Memory B cell (primary cell): ENCODE data around the gene ARHGAP42.

Experiments
- ATAC-seq: fragments of 150-1000 bp; cut with Tn5 transposase; 2 replicates; pipeline ENCODE4 v1.10.0; 2021; ENCODE audit warnings: low read depth, mild to moderate bottlenecking, moderate library complexity
- DNase-seq, 2 donors: peaks; one replicate each; pipeline ENCODE4 v3.0.0; 2022; ENCODE audit warnings: low spot score in 2 of 2
- H3K27ac Mint-ChIP-seq: one replicate; pipeline ENCODE4 v1.8.0; 2022; ENCODE audit warnings: mild to moderate bottlenecking, moderate library complexity, mixed read lengths
- H3K27me3 Mint-ChIP-seq: one replicate; pipeline ENCODE4 v1.8.0; 2022; ENCODE audit warnings: mixed read lengths
- H3K36me3 Mint-ChIP-seq: one replicate; pipeline ENCODE4 v1.8.0; 2022; ENCODE audit warnings: mild to moderate bottlenecking, mixed read lengths
- H3K4me1 Mint-ChIP-seq: one replicate; pipeline ENCODE4 v1.8.0; 2022; ENCODE audit warnings: mixed read lengths
- H3K4me3 Mint-ChIP-seq: one replicate; pipeline ENCODE4 v1.8.0; 2022; ENCODE audit warnings: mild to moderate bottlenecking, moderate library complexity, mixed read lengths
- H3K9me3 Mint-ChIP-seq: one replicate; pipeline ENCODE4 v1.8.0; 2022; ENCODE audit warnings: mixed read lengths

ARHGAP42 gene

DNA sequence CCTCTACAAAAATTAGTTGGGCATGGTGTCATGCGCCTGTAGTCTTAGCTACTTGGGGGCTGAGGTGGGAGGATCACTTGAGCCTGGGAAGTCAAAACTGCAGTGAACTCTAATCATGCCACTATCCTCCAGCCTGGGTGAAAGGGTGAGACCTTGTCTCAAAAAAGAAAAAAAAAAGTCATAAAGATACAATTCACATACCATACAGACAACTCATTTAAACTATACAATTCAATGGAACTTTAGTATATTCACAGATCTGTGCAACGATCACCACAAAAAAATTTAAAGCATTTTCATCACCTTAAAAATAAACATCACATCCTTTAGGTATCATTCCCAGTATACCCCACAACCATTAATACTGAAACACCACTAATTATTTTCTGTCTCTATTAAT is 241.3 kb downstream of the ARHGAP42 start:
- Mint-ChIP-seq H3K27ac (no peak overlapping the region), H3K4me1 (peaks cover 10% of the 10 kb centered on the region), H3K36me3 (peaks cover 2% of the 10 kb centered on the region), H3K9me3 (no peaks in the 10 kb centered on the region), H3K27me3 (no peaks in the 10 kb centered on the region), H3K4me3 (no peak overlapping the region)
- no peak for DNase-seq
- ATAC-seq = no peak

GRCh38 chr11:100929377-100929776 is 242.3 kb downstream of the ARHGAP42 start:
- no peak for ATAC-seq
- DNase-seq = no peak
- Mint-ChIP-seq H3K27ac (no peak overlapping the region), H3K9me3 (no peaks in the 10 kb centered on the region), H3K4me1 (peaks cover 10% of the 10 kb centered on the region), H3K27me3 (no peaks in the 10 kb centered on the region), H3K36me3 (peaks cover 2% of the 10 kb centered on the region), H3K4me3 (no peak overlapping the region)

GRCh38 chr11:100930185-100930778 is 243.2 kb downstream of the ARHGAP42 start:
- no peaks in the 10 kb centered on the region for H3K9me3 Mint-ChIP-seq
- peak in 1 of 2 donors; percentile 7 for DNase-seq
- H3K36me3 Mint-ChIP-seq = peaks cover 2% of the 10 kb centered on the region
- H3K27ac Mint-ChIP-seq = no peak overlapping the region
- peaks cover 10% of the 10 kb centered on the region for H3K4me1 Mint-ChIP-seq
- H3K4me3 Mint-ChIP-seq = no peak overlapping the region
- no peak for ATAC-seq
- no peaks in the 10 kb centered on the region for H3K27me3 Mint-ChIP-seq

GRCh38 chr11:100932474-100933100 is 245.5 kb downstream of the ARHGAP42 start:
- H3K27ac Mint-ChIP-seq = no peak overlapping the region
- no peak overlapping the region for H3K4me3 Mint-ChIP-seq
- peak in 1 of 2 donors; percentile 18 for DNase-seq
- no peaks in the 10 kb centered on the region for H3K9me3 Mint-ChIP-seq
- ATAC-seq = peak; percentile 78
- H3K4me1 Mint-ChIP-seq = peaks cover 4% of the 10 kb centered on the region
- peaks cover 2% of the 10 kb centered on the region for H3K36me3 Mint-ChIP-seq
- H3K27me3 Mint-ChIP-seq = no peaks in the 10 kb centered on the region

DNA sequence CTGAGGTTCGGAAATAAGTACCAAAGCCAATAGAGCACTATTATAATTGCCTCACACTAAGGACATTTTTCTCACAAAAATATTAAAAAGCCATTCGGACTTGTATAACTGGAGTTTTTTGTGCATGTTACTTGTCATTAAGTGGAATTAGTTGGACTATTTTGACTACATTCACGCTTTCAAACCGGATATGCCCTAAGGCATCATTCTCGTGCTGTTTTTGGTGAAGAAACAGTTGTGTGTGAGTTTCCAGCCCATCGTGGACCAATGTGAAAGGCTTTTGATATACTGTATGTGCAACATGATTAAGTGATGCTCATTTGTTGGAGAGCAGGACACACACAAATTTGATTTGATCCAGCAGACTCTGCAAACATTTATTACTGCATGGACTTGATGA is 249.7 kb downstream of the ARHGAP42 start:
- Mint-ChIP-seq H3K27ac (no peak overlapping the region), H3K4me1 (peaks cover 4% of the 10 kb centered on the region), H3K9me3 (no peaks in the 10 kb centered on the region), H3K36me3 (peaks cover 5% of the 10 kb centered on the region), H3K4me3 (no peak overlapping the region), H3K27me3 (no peaks in the 10 kb centered on the region)
- ATAC-seq (no peak), DNase-seq (no peak)

GRCh38 chr11:100939571-100939970 is 252.5 kb downstream of the ARHGAP42 start:
- DNase-seq = no peak

DNA sequence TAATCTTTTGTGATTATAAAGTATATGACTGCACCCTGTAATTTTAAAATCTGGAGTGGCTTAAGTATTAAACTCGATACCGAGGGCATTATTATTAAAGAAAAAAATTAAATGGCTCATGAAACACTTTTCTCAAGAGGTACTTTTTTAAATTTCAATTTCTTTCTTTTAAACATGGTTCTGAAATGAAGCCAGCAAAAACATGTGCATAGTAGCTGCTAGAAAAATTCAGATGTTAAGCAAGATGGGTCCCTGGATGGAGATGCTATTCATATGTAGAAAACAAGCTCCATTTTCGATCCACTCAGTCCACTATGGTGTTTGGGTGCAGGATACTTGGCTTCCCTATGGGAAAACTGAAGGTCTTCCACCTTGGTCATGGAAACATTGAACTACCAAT is 253.0 kb downstream of the ARHGAP42 start:
- Mint-ChIP-seq H3K36me3 (peaks cover 5% of the 10 kb centered on the region), H3K4me3 (no peak overlapping the region), H3K4me1 (no peaks in the 10 kb centered on the region), H3K27ac (no peak overlapping the region), H3K27me3 (no peaks in the 10 kb centered on the region), H3K9me3 (no peaks in the 10 kb centered on the region)
- DNase-seq (no peak), ATAC-seq (no peak)

More at GRCh38 chr11:100939571-100939970, 252.5 kb downstream of the ARHGAP42 start:
- ATAC-seq = no peak
- Mint-ChIP-seq H3K36me3 (peaks cover 5% of the 10 kb centered on the region), H3K27ac (no peak overlapping the region), H3K27me3 (no peaks in the 10 kb centered on the region), H3K9me3 (no peaks in the 10 kb centered on the region), H3K4me3 (no peak overlapping the region), H3K4me1 (no peaks in the 10 kb centered on the region)

DNA sequence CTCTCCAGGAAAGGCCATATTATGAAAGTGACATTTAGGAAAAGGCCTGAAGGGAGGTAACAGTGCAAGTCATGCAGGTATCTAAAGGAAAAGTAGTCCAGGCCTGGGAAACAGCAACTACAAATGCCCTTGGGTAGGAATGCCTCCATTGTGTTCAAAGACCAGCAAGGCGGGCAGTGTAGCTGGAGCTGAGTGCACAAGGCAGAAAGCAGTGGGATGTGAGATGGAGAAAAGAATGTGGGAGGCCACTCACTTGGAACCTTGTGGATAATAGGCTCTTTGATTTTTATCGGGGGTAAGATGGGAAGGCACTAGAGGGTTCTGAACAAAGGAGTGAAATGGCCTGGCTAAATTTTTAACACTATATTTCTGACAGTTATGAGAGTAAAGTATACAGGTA is 253.9 kb downstream of the ARHGAP42 start:
- ATAC-seq (no peak), DNase-seq (no peak)
- H3K4me3 Mint-ChIP-seq = no peak overlapping the region
- peaks cover 6% of the 10 kb centered on the region for H3K36me3 Mint-ChIP-seq
- H3K4me1 Mint-ChIP-seq = no peaks in the 10 kb centered on the region
- H3K27ac Mint-ChIP-seq = no peak overlapping the region
- H3K9me3 Mint-ChIP-seq = no peaks in the 10 kb centered on the region
- no peaks in the 10 kb centered on the region for H3K27me3 Mint-ChIP-seq

DNA sequence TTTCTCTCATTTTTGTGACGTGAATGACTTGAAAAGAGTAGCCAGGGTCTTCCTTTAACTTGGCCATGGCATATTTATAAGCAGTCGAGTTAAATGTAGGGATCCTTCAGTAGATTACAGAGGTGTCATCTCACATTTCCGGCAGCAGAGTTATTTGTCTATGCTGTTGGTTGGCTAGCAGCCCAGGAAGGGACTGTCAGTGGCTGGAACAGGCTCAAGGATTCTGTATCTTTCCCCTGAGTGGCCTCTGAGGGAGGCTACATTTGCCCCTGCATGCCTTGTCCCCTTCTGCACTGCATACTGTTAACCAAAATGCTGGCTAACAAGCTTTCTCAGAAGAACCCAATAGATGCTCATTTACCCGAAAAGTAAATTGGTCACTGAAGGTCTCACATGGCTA is 254.9 kb downstream of the ARHGAP42 start:
- DNase-seq (no peak), ATAC-seq (no peak)
- no peak overlapping the region for H3K27ac Mint-ChIP-seq
- no peak overlapping the region for H3K4me3 Mint-ChIP-seq
- H3K4me1 Mint-ChIP-seq = no peaks in the 10 kb centered on the region
- H3K9me3 Mint-ChIP-seq = no peaks in the 10 kb centered on the region
- H3K27me3 Mint-ChIP-seq = no peaks in the 10 kb centered on the region
- H3K36me3 Mint-ChIP-seq = peaks cover 6% of the 10 kb centered on the region

DNA sequence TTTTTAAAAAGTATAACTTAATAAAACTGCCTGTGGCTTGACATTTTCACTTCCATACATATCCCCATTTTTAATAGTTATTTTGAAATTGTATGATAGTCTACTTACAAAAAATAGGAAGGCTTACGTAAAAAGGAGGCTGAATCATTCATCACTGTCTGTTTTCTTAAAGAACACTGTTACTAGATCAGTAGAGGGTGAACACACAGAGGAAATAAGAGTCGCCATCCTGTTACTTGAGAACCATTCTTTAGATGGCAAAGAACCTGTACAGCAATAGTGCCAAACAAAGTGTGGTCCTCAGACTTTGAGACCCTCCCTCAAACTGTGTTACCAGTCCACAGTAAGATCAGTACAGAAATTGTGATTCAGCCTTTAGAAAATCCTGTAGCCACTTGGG is 261.8 kb downstream of the ARHGAP42 start:
- DNase-seq (no peak), ATAC-seq (no peak)
- Mint-ChIP-seq H3K27me3 (no peaks in the 10 kb centered on the region), H3K36me3 (peaks cover 5% of the 10 kb centered on the region), H3K27ac (no peak overlapping the region), H3K4me1 (peaks cover 5% of the 10 kb centered on the region), H3K9me3 (no peaks in the 10 kb centered on the region), H3K4me3 (no peak overlapping the region)

GRCh38 chr11:100949443-100949842 is 262.4 kb downstream of the ARHGAP42 start:
- no peak overlapping the region for H3K27ac Mint-ChIP-seq
- H3K4me3 Mint-ChIP-seq = no peak overlapping the region
- H3K36me3 Mint-ChIP-seq = peaks cover 5% of the 10 kb centered on the region
- DNase-seq = no peak
- peaks cover 5% of the 10 kb centered on the region for H3K4me1 Mint-ChIP-seq
- no peaks in the 10 kb centered on the region for H3K27me3 Mint-ChIP-seq
- ATAC-seq = no peak
- no peaks in the 10 kb centered on the region for H3K9me3 Mint-ChIP-seq

- DNase-seq (no peak), ATAC-seq (no peak)
- H3K4me1 Mint-ChIP-seq = no peaks in the 10 kb centered on the region
- H3K36me3 Mint-ChIP-seq = peaks cover 4% of the 10 kb centered on the region
- H3K4me3 Mint-ChIP-seq = no peak overlapping the region
- H3K27me3 Mint-ChIP-seq = no peaks in the 10 kb centered on the region
- no peaks in the 10 kb centered on the region for H3K9me3 Mint-ChIP-seq
- H3K27ac Mint-ChIP-seq = no peak overlapping the region
These were observed 268.2 kb downstream of the ARHGAP42 start for GRCh38 chr11:100955318-100955717.

DNA sequence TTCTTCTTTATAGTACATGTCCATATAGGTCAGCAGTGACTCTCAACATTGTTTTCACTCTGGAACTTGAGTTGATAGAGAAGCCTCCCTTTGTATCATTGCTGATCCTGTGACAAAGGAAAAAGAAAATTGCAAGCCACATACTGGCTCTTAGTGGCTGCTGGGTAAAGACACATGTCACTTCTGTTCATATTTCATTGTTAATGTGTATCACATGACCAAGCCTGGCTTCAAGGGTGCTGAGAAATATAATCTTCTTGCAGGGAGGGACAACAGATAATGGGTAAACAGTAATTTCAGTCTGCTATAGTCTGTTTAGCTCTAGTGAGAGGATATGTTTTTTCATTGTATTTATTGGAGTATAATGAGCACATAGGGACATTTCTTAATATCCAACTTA is 269.3 kb downstream of the ARHGAP42 start:
- Mint-ChIP-seq H3K4me1 (no peaks in the 10 kb centered on the region), H3K27me3 (no peaks in the 10 kb centered on the region), H3K27ac (no peak overlapping the region), H3K4me3 (no peak overlapping the region), H3K9me3 (no peaks in the 10 kb centered on the region), H3K36me3 (peaks cover 4% of the 10 kb centered on the region)
- DNase-seq = no peak
- no peak for ATAC-seq

GRCh38 chr11:100957499-100957898 is 270.4 kb downstream of the ARHGAP42 start:
- Mint-ChIP-seq H3K4me1 (no peaks in the 10 kb centered on the region), H3K4me3 (no peak overlapping the region), H3K27ac (no peak overlapping the region), H3K36me3 (peaks cover 5% of the 10 kb centered on the region), H3K9me3 (no peaks in the 10 kb centered on the region), H3K27me3 (no peaks in the 10 kb centered on the region)
- DNase-seq = no peak
- ATAC-seq = no peak

- no peak overlapping the region for H3K4me3 Mint-ChIP-seq
- peaks cover 21% of the 10 kb centered on the region for H3K36me3 Mint-ChIP-seq
- ATAC-seq = no peak
- H3K9me3 Mint-ChIP-seq = peaks cover 3% of the 10 kb centered on the region
- no peaks in the 10 kb centered on the region for H3K4me1 Mint-ChIP-seq
- H3K27ac Mint-ChIP-seq = no peak overlapping the region
- no peaks in the 10 kb centered on the region for H3K27me3 Mint-ChIP-seq
- no peak for DNase-seq
These were observed 274.5 kb downstream of the ARHGAP42 start for GRCh38 chr11:100961633-100962032.
